A549 treated with dexamethasone at 1 μM for 4 hours (cell line): ENCODE measurements around the gene ETV6. TPM values are rescaled to one million over a fixed set of nuclear protein-coding genes. Genes with fewer than 3 reads are reported as not detected.

ENCODE experiments used
- total RNA-seq: library from RNA; stranded (reverse); fragments of 200-300 nt; extraction: Qiagen RNA extraction; gene quantifications from 5 replicates; pipeline ENCODE4 v1.2.3, GENCODE V29; 2022

The ETV6 gene
- 3.2 to 4.4 TPM (median 4.1 TPM) in 5 replicates for total RNA-seq

GRCh38 chr12:11649413-11650285 lies at the start of gene ETV6:
Gene ETV6 (plus strand): TSS chr12:11649674. CDS start chr12:11650128, 454 bp downstream.

